ENCODE measurements around the gene PPAT.

Gene PPAT

DNA sequence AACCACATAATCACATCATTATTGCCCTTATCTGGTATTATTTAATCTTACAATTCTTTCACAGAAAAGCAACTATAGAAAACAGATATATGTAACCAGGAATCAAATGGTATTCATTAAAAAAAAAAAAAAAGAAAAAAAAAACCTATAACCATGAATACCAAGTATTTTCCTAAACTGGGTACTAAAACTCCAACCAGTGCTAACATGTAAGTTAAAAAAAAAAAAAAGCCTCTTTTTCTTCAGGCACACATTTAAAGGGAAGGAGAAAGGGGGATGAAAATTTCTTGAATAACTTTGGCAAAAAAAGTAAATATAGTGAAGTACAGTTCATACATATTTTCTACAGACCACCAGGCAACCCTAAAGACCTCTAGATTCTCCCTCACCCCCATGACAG is 2.1 kb downstream of the PPAT start:
- no peaks in the 10 kb centered on the region for H3K9me3 ChIP-seq (ENCODE audit: low read length)
- H3K4me3 ChIP-seq (ENCODE audit: low read depth in 1 of 2, low read length in 2 of 2) = no peak overlapping the region
- peaks cover 16% of the 10 kb centered on the region for H3K4me1 ChIP-seq (ENCODE audit: insufficient read depth, low read length)
- no peak overlapping the region for H3K9ac ChIP-seq (ENCODE audit: low read length)
- no peaks in the 10 kb centered on the region for H3K27me3 ChIP-seq (ENCODE audit: control insufficient read depth in 1 of 2, insufficient read depth in 2 of 2, low read length in 2 of 2)
- H3K27ac ChIP-seq (ENCODE audit: low read depth, low read length) = no peak overlapping the region
- H3K36me3 ChIP-seq (ENCODE audit: insufficient read depth, low read length) = no peaks in the 10 kb centered on the region

DNA sequence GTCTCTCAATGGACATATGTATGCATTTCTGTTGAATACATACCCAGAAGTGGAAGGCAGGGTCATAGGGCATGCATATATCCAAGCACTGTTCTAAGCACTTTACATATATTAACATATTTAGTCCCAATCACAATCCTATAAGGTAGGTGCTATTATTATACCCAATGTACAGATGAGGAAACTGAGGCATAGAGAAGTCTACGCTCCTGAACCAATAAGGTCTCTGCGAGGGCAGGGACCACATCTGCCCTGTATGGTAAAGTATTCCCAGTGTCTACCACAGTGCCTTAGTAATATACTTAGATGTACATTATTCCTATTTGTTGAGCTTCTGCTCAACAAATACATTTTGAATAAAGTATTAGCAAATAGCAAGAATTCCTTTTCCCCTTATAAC is 5.2 kb downstream of the PPAT start:
- Histone ChIP-seq H3K9ac (ENCODE audit: low read length) (no peak overlapping the region), H3K27ac (ENCODE audit: low read depth, low read length) (no peak overlapping the region), H3K36me3 (ENCODE audit: insufficient read depth, low read length) (no peaks in the 10 kb centered on the region), H3K4me3 (ENCODE audit: low read depth in 1 of 2, low read length in 2 of 2) (no peak overlapping the region), H3K27me3 (ENCODE audit: control insufficient read depth in 1 of 2, insufficient read depth in 2 of 2, low read length in 2 of 2) (no peaks in the 10 kb centered on the region), H3K9me3 (ENCODE audit: low read length) (no peaks in the 10 kb centered on the region), H3K4me1 (ENCODE audit: insufficient read depth, low read length) (peaks cover 8% of the 10 kb centered on the region)

DNA sequence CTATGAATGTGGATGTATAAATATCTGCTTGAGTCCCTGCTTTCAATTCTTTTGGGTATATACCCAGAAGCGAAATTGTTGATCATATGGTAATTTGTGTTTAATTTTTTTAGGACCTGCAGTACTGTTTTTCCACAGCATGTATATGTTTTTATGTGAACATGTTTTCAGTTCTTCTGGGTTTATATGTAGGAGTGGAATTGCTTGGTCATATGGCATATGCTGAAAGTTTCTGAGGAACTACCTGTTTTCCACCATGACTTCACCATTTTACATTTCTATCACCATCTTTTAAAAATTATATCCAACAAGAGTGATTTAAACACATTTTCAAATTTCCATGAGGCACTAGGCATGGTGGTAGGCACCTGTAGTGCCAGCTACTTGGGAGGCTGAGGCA is 8.2 kb downstream of the PPAT start:
- H3K36me3 ChIP-seq (ENCODE audit: insufficient read depth, low read length) = no peaks in the 10 kb centered on the region
- H3K27me3 ChIP-seq (ENCODE audit: control insufficient read depth in 1 of 2, insufficient read depth in 2 of 2, low read length in 2 of 2) = no peaks in the 10 kb centered on the region
- no peaks in the 10 kb centered on the region for H3K9me3 ChIP-seq (ENCODE audit: low read length)
- H3K9ac ChIP-seq (ENCODE audit: low read length) = no peak overlapping the region
- H3K4me1 ChIP-seq (ENCODE audit: insufficient read depth, low read length) = no peaks in the 10 kb centered on the region
- H3K27ac ChIP-seq (ENCODE audit: low read depth, low read length) = no peak overlapping the region
- H3K4me3 ChIP-seq (ENCODE audit: low read depth in 1 of 2, low read length in 2 of 2) = no peak overlapping the region

DNA sequence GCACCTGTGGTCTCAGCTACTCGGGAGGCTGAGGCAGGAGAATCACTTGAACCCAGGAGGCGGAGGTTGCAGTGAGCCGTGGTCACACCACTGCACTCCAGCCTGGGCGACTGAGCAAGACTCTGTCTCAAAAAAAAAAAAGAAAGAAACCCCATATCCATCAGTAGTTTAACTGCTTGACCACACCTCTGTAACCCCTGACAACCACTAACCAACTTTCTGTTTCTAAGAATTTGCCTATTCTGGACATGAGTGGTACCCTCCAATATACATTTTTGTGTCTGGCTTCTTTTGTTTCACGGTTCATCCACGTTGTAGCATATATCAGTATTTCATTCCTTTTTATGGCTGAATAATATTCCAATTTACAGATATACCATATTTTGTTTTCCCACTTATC is 9.1 kb downstream of the PPAT start:
- no peak overlapping the region for H3K9ac ChIP-seq (ENCODE audit: low read length)

DNA sequence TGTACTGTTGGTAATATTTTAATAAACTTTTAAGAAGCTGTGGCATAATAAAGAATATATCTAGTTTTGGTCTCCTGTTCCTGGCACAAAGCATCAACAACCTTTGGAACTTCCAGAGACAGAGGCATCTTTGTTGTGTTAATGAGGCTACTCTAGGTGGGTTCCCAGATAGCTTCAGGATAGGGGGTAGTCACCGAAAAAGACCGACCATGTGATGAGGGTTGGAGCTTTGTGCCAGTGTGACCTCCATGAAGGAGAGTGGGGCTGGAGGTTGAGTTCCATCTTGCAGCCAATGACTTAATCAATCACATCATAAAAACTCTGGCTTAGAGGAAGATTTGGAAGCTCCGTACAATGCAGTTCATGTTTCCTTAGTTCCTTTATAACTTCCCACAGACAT is 9.9 kb downstream of the PPAT start:
- no peak overlapping the region for H3K4me3 ChIP-seq (ENCODE audit: low read depth in 1 of 2, low read length in 2 of 2)
- no peaks in the 10 kb centered on the region for H3K4me1 ChIP-seq (ENCODE audit: insufficient read depth, low read length)
- H3K27ac ChIP-seq (ENCODE audit: low read depth, low read length) = no peak overlapping the region
- H3K9me3 ChIP-seq (ENCODE audit: low read length) = no peaks in the 10 kb centered on the region
- H3K36me3 ChIP-seq (ENCODE audit: insufficient read depth, low read length) = no peaks in the 10 kb centered on the region
- H3K27me3 ChIP-seq (ENCODE audit: control insufficient read depth in 1 of 2, insufficient read depth in 2 of 2, low read length in 2 of 2) = no peaks in the 10 kb centered on the region
- no peak overlapping the region for H3K9ac ChIP-seq (ENCODE audit: low read length)

More for the DNA sequence above, 9.1 kb downstream of the PPAT start:
- H3K27me3 ChIP-seq (ENCODE audit: control insufficient read depth in 1 of 2, insufficient read depth in 2 of 2, low read length in 2 of 2) = no peaks in the 10 kb centered on the region
- no peaks in the 10 kb centered on the region for H3K9me3 ChIP-seq (ENCODE audit: low read length)
- H3K27ac ChIP-seq (ENCODE audit: low read depth, low read length) = no peak overlapping the region
- no peaks in the 10 kb centered on the region for H3K36me3 ChIP-seq (ENCODE audit: insufficient read depth, low read length)
- H3K4me1 ChIP-seq (ENCODE audit: insufficient read depth, low read length) = no peaks in the 10 kb centered on the region
- no peak overlapping the region for H3K4me3 ChIP-seq (ENCODE audit: low read depth in 1 of 2, low read length in 2 of 2)

DNA sequence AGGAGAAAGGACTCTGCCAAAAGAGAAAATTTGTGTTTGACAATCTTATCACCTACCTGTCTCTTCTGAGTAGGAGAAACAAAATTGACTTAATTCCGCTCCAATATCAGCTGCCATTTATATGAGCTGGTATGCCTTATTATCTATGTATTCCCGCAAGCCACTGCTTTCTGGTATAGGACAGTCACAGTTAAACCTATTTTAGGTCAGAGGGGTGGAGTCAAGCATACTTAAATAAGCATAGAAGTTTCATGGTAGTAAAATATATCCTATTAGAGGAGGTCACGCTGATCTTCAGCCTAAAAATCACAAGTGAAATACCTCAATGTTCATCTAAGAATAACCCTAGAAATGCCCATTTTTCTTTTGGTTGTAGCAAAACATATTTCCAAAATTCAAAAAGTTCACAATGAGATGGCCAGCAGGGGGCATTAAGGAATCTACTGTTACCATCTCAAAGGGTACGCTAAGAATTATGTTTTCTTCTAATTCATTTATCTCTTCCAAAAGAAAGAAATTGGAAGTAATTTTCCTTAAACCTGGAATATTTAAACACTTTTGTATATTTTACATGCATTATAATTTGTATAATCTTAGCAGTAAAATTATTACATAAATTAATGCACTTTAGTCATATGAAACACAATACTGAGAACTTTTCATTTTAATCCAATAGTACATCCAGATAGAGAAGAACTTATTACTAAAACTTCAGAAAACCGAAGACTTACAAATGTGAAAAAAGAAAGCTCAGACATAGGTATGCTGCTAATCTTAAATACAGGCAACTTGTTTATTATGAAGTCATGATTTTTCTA is 10.5 kb downstream of the PPAT start:
- H3K9ac ChIP-seq (ENCODE audit: low read length) = no peak overlapping the region
- H3K9me3 ChIP-seq (ENCODE audit: low read length) = no peaks in the 10 kb centered on the region
- no peaks in the 10 kb centered on the region for H3K36me3 ChIP-seq (ENCODE audit: insufficient read depth, low read length)
- no peaks in the 10 kb centered on the region for H3K27me3 ChIP-seq (ENCODE audit: control insufficient read depth in 1 of 2, insufficient read depth in 2 of 2, low read length in 2 of 2)
- no peak overlapping the region for H3K27ac ChIP-seq (ENCODE audit: low read depth, low read length)
- H3K4me3 ChIP-seq (ENCODE audit: low read depth in 1 of 2, low read length in 2 of 2) = no peak overlapping the region
- H3K4me1 ChIP-seq (ENCODE audit: insufficient read depth, low read length) = no peaks in the 10 kb centered on the region

DNA sequence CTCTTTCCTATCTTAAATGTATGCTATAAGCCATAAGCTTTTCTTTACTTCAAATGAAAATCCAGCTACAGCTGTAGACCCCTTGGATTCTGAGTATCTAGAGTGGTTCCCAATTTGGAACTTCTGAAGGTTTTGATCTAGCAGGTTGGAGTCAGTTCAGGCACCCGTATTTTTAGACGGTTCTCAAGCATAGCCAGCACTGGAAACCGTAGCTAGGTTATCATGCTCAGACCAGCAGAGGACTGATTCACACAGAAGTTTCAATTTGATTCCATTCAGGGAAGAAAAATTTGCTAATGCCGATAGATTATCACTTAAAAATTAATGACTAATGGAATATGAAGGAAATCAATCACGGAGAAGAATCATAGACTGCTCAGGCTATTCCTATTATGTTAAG is 11.2 kb downstream of the PPAT start:
- H3K9me3 ChIP-seq (ENCODE audit: low read length) = no peaks in the 10 kb centered on the region
- no peak overlapping the region for H3K27ac ChIP-seq (ENCODE audit: low read depth, low read length)
- H3K4me1 ChIP-seq (ENCODE audit: insufficient read depth, low read length) = no peaks in the 10 kb centered on the region
- H3K9ac ChIP-seq (ENCODE audit: low read length) = no peak overlapping the region
- H3K36me3 ChIP-seq (ENCODE audit: insufficient read depth, low read length) = no peaks in the 10 kb centered on the region
- H3K27me3 ChIP-seq (ENCODE audit: control insufficient read depth in 1 of 2, insufficient read depth in 2 of 2, low read length in 2 of 2) = no peaks in the 10 kb centered on the region
- no peak overlapping the region for H3K4me3 ChIP-seq (ENCODE audit: low read depth in 1 of 2, low read length in 2 of 2)

DNA sequence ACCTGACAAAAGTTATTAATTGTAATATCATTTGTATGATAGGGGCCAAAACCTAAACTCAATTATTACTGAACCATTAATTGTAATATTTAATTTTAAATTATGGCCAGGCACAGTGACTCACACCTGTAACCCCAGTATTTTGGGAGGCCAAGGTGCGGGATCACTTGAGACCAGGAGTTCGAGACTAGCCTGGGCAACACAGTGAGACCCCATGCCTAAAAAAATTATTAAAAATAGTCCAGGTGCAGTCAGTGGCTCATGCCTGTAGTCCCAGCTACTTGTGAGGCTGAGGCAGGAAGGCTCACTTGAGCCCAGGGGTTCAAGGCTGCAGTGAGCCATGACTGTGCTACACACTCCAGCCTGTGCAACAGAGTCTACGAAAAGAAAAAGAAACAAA is 18.0 kb downstream of the PPAT start:
- no peak overlapping the region for H3K9ac ChIP-seq (ENCODE audit: low read length)
- H3K4me3 ChIP-seq (ENCODE audit: low read depth in 1 of 2, low read length in 2 of 2) = no peak overlapping the region
- H3K9me3 ChIP-seq (ENCODE audit: low read length) = no peaks in the 10 kb centered on the region
- no peaks in the 10 kb centered on the region for H3K4me1 ChIP-seq (ENCODE audit: insufficient read depth, low read length)
- H3K36me3 ChIP-seq (ENCODE audit: insufficient read depth, low read length) = no peaks in the 10 kb centered on the region
- no peak overlapping the region for H3K27ac ChIP-seq (ENCODE audit: low read depth, low read length)
- H3K27me3 ChIP-seq (ENCODE audit: control insufficient read depth in 1 of 2, insufficient read depth in 2 of 2, low read length in 2 of 2) = no peaks in the 10 kb centered on the region

DNA sequence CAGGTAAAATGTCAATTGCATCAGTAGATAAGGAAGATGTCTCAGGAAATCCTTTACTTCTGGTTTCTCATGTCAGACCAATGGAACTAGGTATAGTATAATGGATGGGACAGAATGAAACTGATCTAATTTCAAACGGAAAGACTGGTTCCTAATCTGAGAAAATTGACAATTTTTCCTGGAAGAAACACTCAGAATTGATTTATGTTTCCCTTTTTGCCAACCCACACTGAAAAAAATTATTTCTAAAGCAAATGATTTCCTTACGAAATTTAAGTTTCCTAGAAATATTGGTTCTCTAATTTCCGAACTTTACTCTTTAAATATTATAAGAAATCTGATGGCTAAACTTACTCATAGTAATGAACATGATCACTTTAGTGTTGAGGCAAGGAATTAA is 19.1 kb downstream of the PPAT start:
- Histone ChIP-seq H3K27ac (ENCODE audit: low read depth, low read length) (no peak overlapping the region), H3K4me3 (ENCODE audit: low read depth in 1 of 2, low read length in 2 of 2) (no peak overlapping the region), H3K9ac (ENCODE audit: low read length) (no peak overlapping the region), H3K27me3 (ENCODE audit: control insufficient read depth in 1 of 2, insufficient read depth in 2 of 2, low read length in 2 of 2) (no peaks in the 10 kb centered on the region), H3K4me1 (ENCODE audit: insufficient read depth, low read length) (no peaks in the 10 kb centered on the region), H3K36me3 (ENCODE audit: insufficient read depth, low read length) (no peaks in the 10 kb centered on the region), H3K9me3 (ENCODE audit: low read length) (no peaks in the 10 kb centered on the region)

DNA sequence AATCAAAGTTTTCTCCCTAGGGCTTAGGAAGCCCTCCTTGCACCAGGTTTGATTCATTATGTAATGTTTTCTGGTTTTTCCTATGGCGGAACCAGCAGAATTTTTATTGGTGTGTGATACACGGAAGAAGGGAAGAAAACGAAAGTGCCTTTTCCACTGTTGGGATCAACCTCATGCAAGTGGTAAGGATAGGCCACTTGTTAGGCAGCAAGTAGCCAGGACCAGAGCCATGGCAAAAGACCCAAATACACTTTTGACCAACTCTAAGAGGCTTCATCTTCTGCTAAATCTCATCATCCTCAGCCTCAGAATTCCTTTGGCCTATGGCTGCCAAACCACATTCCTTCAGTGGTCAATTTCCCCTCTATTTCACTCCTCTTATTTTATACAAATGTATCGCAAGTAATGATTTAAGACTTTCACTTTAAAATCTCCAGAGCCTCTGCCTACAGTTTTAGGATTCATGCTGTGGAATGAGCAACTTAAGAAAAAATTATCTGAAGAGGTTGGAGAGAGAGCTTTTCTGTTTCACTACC is 21.2 kb downstream of the PPAT start:
- Histone ChIP-seq H3K9me3 (ENCODE audit: low read length) (no peaks in the 10 kb centered on the region), H3K4me3 (ENCODE audit: low read depth in 1 of 2, low read length in 2 of 2) (no peak overlapping the region), H3K27ac (ENCODE audit: low read depth, low read length) (no peak overlapping the region), H3K4me1 (ENCODE audit: insufficient read depth, low read length) (peaks cover 7% of the 10 kb centered on the region), H3K27me3 (ENCODE audit: control insufficient read depth in 1 of 2, insufficient read depth in 2 of 2, low read length in 2 of 2) (no peaks in the 10 kb centered on the region), H3K36me3 (ENCODE audit: insufficient read depth, low read length) (no peaks in the 10 kb centered on the region), H3K9ac (ENCODE audit: low read length) (no peak overlapping the region)

DNA sequence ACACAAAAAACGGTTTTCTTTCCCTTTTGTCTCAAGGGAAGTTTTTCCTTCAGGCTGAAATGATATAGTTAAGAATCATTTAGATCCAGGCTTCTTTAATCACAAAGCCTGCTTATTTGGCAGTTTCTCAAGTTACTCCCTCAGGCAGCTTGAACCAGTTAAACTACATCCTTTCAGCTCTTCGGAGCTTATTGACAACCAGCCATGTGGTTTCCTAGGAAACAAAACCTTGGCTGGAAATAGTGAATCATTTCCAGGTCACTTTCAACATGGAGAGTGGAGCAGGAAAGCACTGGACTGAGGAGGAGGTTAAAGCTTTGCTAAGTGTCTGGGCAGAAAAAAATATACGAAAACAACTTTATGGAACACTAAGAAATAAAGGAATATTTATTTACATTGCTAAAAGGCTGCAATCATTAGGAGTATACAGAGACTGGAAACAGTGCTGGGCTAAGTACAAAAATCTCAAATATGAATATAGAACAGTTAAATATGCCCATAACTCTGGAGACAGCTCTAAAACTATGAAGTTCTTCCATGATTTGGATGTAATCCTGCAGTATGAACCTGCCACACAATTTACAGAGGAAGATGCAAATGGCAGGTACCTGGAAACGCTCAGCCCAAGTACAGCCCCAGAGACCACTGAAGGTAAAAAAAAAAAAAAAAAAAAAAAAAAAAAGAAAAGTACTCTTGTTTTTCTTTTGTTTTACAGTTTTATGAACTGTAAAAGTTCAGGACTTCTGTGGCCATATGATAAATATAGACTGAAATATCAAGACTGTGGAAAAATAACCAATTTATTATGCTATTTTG is 25.0 kb downstream of the PPAT start:
- Histone ChIP-seq H3K4me1 (ENCODE audit: insufficient read depth, low read length) (peaks cover 7% of the 10 kb centered on the region), H3K9ac (ENCODE audit: low read length) (no peak overlapping the region), H3K27ac (ENCODE audit: low read depth, low read length) (no peak overlapping the region), H3K27me3 (ENCODE audit: control insufficient read depth in 1 of 2, insufficient read depth in 2 of 2, low read length in 2 of 2) (no peaks in the 10 kb centered on the region), H3K36me3 (ENCODE audit: insufficient read depth, low read length) (no peaks in the 10 kb centered on the region), H3K9me3 (ENCODE audit: low read length) (no peaks in the 10 kb centered on the region), H3K4me3 (ENCODE audit: low read depth in 1 of 2, low read length in 2 of 2) (peak overlapping the region in 1 of 2 donors; percentile 24)

Data from muscle layer of colon (tissue), 2 donors.